Type B pancreatic cell (in vitro differentiated cells): Measurements from ENCODE around the gene WNK2. TPM values are rescaled to one million over a fixed set of nuclear protein-coding genes. Genes with fewer than 3 reads are reported as not detected.

Experiments used
- DNase-seq: peaks from one replicate; pipeline ENCODE4 v3.0.0; 2021; ENCODE audit warnings: mixed read lengths; ENCODE audit not compliant: unreplicated experiment; ENCODE audit errors: extremely low spot score
- H3K27ac Mint-ChIP-seq: 2 replicates; pipeline ENCODE4 v1.8.0; 2021; ENCODE audit warnings: mild to moderate bottlenecking, mixed read lengths
- H3K27me3 Mint-ChIP-seq: 2 replicates; pipeline ENCODE4 v1.8.0; 2021; ENCODE audit warnings: mixed read lengths
- H3K36me3 Mint-ChIP-seq: 2 replicates; pipeline ENCODE4 v1.8.0; 2021; ENCODE audit warnings: mixed read lengths
- H3K4me1 Mint-ChIP-seq: one replicate; pipeline ENCODE4 v1.8.0; 2021; ENCODE audit warnings: mixed read lengths; ENCODE audit not compliant: unreplicated experiment
- H3K4me3 Mint-ChIP-seq: 2 replicates; pipeline ENCODE4 v1.8.0; 2021; ENCODE audit warnings: mild to moderate bottlenecking, mixed read lengths
- H3K9me3 Mint-ChIP-seq: 2 replicates; pipeline ENCODE4 v1.8.0; 2021; ENCODE audit warnings: mixed read lengths
- CTCF ChIP-seq: fragments of 200-600 bp; sonication (generic); conservative IDR thresholded peaks from 2 replicates; pipeline ENCODE4 v1.5.0; 2021; ENCODE audit warnings: antibody characterized with exemption, mild to moderate bottlenecking
- total RNA-seq: library from RNA; stranded (reverse); gene quantifications from 2 replicates; pipeline ENCODE4 v1.2.1, GENCODE V29; 2021; ENCODE audit warnings: low replicate concordance

The WNK2 gene
- total RNA-seq, 1 donor from 2014 or later = 75.5 TPM

GRCh38 chr9:93316726-93317494 is 133.0 kb downstream of the WNK2 start:
- TF ChIP-seq CTCF = no peak
- Mint-ChIP-seq H3K9me3 (no peaks in the 10 kb centered on the region), H3K27me3 (no peaks in the 10 kb centered on the region), H3K27ac (no peak overlapping the region), H3K4me3 (no peak overlapping the region), H3K4me1 (peaks cover 11% of the 10 kb centered on the region), H3K36me3 (peaks cover 5% of the 10 kb centered on the region)
- DNase-seq = no peak

- Mint-ChIP-seq H3K4me3 (no peak overlapping the region), H3K27ac (no peak overlapping the region), H3K4me1 (peaks cover 10% of the 10 kb centered on the region)
These were observed 133.7 kb downstream of the WNK2 start for GRCh38 chr9:93317495-93318094.

GRCh38 chr9:93318480-93318879 is 134.5 kb downstream of the WNK2 start:
- H3K27me3 Mint-ChIP-seq = no peaks in the 10 kb centered on the region
- no peak overlapping the region for H3K27ac Mint-ChIP-seq
- H3K4me3 Mint-ChIP-seq = no peak overlapping the region
- no peaks in the 10 kb centered on the region for H3K36me3 Mint-ChIP-seq
- no peak for TF ChIP-seq CTCF
- DNase-seq = no peak
- H3K4me1 Mint-ChIP-seq = peaks cover 4% of the 10 kb centered on the region
- no peaks in the 10 kb centered on the region for H3K9me3 Mint-ChIP-seq

More at GRCh38 chr9:93317495-93318094, 133.7 kb downstream of the WNK2 start:
- H3K9me3 Mint-ChIP-seq = no peaks in the 10 kb centered on the region
- TF ChIP-seq CTCF = no peak
- H3K27me3 Mint-ChIP-seq = no peaks in the 10 kb centered on the region
- no peak for DNase-seq
- peaks cover 4% of the 10 kb centered on the region for H3K36me3 Mint-ChIP-seq

GRCh38 chr9:93319301-93319991 is 135.5 kb downstream of the WNK2 start:
- no peak for DNase-seq
- Mint-ChIP-seq H3K36me3 (no peaks in the 10 kb centered on the region), H3K4me3 (no peak overlapping the region), H3K9me3 (no peaks in the 10 kb centered on the region), H3K27me3 (no peaks in the 10 kb centered on the region), H3K4me1 (peaks cover 4% of the 10 kb centered on the region), H3K27ac (no peak overlapping the region)
- no peak for TF ChIP-seq CTCF

- Mint-ChIP-seq H3K36me3 (no peaks in the 10 kb centered on the region), H3K4me1 (peaks cover 4% of the 10 kb centered on the region), H3K27me3 (no peaks in the 10 kb centered on the region), H3K9me3 (no peaks in the 10 kb centered on the region), H3K4me3 (no peak overlapping the region), H3K27ac (no peak overlapping the region)
- TF ChIP-seq CTCF = no peak
- no peak for DNase-seq
These were observed 136.1 kb downstream of the WNK2 start for GRCh38 chr9:93319992-93320500.
